Stimulated activated CD8-positive, alpha-beta memory T cell treated with anti-CD3 and anti-CD28 coated beads, Interleukin-7, amount 100 ng/mL, for 4 hours (primary cell): ENCODE data around the gene HDHD5.
"Not testable (repeated sequence)": the region's sequence is repeated elsewhere in the genome, so short reads cannot be mapped to it uniquely, and the experiment has no call there.

Experiments used
- DNase-seq, 2 donors: peaks; one replicate each; pipeline ENCODE4 v3.0.0-alpha.2; 2020; ENCODE audit warnings: low read depth in 2 of 2

Gene HDHD5

DNA sequence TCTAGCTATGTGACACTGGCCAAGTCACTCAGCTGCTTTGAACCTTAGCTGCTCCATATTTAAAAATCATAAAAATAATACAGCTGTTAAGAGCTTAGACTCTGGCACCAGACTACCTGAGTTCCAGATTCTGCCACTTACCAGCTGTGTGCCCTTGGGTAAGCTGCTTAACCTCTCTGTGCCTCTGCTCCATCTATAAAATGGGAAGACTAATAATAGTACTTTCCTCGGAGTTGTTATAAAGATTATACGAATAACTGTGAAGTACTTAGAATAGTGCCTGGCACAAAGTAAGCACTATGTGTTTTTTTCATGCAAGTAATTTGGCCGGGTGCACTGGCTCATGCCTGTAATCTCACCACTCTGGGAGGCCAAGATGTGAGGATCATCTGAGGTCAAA, 1.4 kb downstream of the HDHD5 start:
- DNase-seq: no peak

DNA sequence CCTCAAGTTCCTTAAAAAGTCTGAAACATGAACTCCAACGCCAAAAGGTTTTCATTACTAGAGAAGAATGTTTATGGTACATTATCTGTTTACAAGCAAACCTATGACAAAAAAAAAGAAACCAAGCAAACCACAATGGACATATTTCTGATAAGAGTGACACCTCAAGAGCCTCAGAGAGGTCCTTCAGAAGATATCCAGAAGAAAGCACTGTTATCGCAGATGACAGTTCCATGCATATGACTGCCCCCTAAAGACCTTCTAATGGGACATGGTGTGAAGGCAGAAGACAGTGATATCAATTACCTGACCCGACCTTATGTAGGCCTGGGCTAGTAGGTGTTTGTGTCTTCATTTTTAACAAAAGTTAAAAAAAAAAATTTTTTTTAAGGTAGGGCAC, 3.1 kb downstream of the HDHD5 start:
- no peak for DNase-seq

DNA sequence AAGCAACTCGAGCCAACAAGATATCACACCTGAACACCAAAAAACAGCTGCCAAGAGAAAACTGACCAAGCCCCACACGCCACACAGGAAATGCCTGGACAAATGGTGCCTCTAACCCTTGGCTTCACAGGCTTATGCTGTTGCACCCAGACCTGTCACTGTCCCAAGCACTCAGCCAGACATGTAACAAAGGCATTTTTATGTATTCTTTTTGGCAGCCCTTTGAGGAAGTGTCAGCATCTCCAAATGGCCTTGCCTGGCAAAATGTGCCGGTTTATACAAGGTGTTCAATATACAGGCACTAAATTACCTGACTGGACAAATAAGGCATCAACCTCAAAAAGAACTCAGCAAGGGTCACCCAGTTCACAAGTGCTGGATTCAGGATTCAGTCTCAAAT, 6.1 kb downstream of the HDHD5 start:
- DNase-seq: no peak

DNA sequence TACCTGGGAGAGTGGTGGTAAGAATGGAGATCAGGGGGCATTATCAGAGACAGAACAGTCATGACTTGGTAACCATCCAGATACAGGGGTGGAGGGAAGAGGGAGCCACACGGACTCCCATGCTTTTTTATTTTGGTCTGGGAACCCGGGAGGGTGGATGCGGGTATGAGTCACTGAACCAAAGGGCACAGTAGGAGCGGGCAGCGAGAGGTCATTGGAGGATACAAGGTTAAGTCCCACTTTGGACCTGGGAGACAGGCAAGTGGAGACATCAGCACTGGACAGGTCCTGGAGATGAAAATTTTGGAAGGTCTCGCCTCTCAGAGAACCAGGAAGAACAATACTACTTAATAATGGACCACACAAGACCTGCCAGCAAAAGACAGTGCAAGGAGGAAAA, 6.7 kb downstream of the HDHD5 start:
- no peak for DNase-seq

DNA sequence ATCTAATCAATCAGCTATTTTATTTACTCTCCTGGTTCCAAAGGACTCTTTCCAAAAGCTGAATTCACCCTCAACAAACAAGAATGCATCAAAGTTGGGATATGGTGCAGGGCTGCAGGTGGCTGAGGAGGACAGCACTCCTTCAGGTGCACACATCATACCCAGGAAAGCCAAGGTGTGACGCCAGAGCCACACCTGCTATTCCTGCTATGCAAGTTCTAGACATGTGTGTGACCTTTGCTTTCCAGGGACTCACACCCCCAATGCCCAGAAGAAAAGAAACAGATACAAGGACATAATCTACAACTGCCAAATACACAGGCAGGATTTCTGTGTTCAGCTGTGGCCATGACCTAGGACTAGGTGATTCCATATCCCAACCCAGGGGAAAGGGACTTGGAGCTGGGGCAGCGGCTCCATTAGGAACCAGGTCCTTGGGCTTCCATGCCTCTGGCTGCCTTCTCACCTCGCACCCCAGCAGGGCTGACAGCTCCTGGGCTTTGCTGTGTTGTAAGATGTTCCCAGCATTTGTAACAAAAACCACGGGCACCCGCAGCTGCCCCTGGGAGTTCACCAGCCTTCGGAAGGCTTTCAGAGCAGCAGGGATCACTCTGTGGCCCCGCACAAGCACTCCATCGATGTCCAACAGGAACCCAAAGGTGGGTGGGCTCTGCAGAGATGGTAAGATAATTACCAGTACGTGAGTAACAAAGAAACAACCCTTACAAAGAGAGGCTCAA, 9.8 kb downstream of the HDHD5 start:
- no peak for DNase-seq

DNA sequence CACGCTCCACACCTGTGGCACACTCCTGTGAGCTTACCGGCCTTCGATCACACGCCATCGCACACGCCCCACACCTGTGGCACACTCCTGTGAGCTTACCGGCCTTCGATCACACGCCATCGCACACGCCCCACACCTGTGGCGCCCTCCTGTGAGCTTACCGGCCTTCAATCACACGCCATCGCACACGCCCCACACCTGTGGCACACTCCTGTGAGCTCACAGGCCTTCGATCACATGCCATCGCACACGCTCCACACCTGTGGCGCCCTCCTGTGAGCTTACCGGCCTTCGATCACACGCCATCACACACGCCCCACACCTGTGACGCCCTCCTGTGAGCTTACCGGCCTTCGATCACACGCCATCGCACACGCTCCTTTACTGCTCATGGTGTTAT, 11.6 kb downstream of the HDHD5 start:
- not testable (repeated sequence) for DNase-seq

DNA sequence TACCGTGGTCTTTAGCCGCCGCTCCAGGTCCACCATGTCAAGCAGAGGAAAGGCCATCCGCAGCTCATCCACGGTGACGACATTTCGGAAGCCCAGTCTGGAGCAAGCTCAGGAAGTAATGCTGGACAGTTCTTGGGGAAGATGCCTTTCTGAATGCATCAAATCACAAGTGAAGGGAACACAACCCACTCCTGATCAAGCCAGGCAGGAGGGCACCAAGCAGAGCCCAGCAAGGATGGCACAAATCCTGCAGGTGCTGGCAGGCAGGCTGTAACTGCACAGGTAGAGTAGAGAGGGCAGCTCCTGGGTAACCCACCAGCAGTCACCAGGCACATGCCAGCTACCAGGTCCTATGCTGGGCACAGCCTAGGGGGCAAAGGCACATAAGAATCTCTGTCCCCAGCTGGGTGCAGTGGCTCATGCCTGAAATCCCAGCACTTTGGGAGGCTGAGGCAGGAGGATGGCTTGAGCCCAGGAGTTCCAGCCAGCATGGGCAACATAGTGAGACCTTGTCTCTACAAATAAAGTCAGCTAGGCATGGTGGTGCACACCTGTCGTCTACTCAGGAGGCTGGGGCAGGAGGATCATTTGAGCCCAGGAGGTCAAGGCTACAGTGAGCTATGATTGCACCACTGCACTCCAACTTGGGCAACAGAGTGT, 13.9 kb downstream of the HDHD5 start:
- DNase-seq: no peak

DNA sequence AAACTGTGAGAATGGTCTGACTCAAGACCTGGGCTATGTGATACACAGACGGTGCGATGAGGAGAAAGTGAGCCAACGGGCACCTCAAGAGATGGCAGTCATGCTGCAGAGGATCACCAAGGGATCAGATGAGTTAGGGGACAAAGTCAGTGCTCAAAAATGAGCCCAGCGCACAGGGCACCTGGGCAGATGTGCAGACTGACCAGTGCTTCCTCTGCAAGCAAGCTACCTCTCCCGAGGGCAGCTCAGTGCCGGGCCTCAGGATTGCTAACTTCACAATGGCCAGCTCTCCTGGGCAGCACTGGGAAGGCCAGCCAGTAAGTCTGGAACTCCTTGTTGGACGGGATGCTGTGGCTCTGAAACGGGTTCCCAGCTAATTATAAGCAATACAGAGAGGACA, 15.3 kb downstream of the HDHD5 start:
- no peak for DNase-seq

DNA sequence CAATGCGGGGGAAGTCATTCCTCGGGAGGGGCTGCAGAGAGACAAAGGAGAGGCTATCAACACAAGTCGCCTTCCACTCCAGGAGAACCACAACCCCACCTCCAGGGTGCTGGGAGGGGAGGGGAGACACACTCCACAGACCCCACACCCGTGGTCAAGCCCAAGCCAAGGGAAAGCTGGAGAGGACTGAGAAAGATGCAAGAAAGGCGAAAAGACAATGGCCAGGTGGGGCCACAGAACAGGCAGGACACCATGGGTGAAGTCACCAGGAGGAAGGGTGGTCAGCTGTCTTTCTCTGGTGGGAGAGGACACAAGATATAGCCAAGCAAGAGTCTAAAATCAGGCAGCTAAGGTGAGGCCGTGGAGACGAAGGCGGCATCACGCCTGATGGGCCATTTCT, 16.0 kb downstream of the HDHD5 start:
- no peak for DNase-seq

DNA sequence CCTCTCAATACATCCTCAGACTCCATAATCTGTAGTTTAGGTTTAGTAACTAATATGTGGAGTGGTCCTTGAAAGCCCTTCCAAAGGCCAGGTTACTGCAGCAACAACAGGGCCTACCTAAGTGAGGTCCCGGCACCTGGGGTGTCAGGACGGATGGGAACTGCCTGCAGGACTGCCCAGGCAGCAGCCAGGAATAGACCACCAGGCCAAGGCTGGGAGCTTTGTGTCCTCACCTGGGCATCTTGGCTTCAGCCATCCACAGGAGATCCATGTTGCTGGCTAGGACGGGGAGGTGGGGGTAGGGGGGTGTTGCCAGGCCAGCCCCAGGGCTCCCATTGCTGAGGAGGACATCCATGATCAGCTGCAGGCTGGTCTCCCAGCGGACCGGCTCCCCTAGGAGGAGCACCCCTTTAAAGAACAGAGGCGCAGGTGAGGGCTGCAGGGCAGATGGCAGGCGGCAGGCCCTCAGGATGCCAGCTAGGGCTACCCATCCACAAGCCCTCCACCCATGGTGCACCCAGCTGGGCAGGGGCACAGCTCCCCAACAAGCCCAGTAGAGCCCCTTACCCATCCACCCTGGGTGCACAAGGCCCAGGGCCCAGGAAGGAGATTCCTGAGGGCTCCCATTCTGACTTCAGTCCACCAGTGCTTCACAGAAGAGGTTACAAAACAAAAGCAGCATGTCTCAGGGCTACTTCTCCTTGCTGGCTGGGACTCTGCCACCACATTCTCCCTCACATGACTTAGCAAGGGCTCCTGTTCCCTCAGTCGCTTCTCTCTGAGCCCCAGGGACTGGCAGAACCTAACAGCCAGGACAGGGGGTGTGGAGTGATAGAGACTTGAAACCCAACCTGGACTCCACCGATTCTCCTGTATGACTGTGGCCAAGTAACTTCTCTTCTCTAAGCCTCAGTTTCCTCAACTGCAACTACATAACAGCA, 18.0 kb downstream of the HDHD5 start:
- DNase-seq: no peak

DNA sequence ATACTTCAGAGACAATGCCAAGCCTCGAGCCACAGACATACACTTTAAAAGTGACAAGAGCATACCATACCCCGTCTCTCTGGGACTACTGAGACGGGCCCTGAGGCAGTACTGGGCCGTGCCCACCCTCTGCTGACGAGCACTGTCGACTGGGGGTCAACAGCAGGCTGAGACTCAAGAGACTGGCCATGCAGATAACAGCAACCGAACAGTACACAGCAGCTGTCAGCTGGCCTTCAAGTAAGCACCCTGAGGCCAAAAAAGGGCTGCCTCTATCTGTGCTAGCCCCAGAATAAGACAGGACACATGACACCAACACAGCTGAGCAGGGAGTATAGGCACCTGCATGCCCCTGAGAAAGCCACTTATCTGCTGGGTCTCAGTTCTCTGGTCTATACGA, 19.1 kb downstream of the HDHD5 start:
- no peak for DNase-seq

DNA sequence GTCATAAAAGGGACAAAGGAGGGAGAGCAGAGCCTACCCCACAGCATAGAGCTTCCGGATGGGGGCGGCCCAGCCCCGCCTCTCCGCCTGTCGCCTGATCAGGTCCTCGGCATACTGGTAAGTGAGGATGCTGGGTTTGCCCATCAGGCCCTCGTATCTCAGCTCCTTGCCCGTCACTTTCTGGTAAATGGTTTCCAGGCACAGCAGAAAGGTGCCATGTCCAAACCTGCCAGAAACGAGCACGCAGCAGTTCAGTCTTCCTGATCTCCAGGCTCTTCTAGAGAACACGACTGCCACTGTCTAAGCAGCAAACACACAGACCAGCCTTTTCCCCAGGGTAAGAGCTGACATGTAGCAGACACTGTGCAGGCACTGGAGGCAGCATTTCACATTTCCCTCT, 20.6 kb downstream of the HDHD5 start:
- DNase-seq: no peak

DNA sequence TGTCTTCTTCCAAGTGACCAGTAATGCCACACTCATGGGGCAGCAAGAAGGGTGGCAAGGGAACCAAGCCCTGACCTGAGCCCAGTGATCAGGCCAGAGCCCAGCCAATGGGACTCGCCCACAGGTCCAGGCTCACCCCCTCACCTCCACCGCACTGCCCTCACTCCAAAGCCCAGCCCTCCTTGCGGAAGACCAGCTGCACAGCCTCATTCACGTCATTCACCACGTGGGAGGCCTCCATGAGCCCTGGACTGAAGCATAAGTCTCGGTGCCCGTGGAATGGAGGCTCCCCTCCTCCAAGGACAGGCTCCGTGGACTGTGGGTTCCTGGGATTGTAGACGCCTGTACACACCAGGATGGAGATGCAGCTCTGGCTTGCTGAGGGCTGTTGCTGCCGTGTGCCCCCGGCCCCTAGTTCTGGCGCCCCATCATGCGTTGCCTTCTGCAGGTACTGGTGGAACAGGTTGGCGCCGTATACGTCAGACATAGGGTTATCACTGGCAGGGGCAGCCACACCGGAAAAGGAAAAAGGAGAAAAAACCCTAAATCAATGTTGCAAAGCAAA, 21.1 kb downstream of the HDHD5 start:
- no peak for DNase-seq

DNA sequence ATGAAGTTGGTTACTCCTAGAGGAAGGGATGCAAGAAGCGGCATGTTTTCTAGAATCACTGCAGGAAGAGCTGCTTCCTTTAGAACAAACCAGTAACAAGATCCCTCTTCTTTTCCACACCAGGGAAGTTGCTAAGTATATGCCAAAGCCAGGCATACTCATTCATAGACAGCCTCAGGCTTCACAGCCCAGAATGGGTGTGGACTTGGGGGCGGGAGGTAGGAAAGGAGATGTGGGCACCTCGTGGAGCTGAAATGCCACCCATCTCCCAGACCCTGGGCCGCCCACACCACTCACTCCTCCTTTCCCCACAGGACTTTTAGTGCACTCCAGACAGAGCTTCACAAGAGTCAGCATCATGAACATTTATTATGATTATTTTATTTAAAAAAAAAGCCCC, 21.9 kb downstream of the HDHD5 start:
- DNase-seq: no peak

DNA sequence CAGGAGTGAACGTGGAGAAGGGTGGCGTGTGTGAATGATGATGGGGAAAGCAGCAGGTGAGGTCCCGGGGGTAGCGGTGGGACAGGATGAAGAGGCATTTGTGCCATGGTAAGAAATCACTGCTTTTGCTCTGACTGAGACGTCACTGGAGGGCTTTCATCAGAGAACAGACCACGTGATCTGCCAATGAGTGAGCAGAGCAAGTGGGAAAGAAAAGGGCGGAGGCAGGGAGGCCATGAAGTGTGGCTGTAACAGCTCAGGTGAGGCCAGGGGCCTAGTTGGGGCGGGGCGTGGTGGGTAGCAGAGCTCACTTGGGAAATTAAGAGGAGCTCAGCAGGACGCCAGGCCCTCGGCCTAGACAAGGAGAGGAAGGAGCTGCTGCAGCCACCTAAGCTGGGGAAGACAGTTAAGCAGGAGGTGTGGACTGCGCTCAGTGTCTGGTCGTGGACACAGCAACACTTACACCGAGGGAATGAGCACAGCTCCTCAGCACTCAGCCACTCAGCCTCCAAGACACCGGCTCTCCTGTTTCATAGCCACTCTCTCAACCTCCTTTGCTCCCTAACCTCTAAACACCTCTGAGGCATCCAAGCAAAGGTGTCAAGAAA, 23.8 kb downstream of the HDHD5 start:
- DNase-seq: no peak

DNA sequence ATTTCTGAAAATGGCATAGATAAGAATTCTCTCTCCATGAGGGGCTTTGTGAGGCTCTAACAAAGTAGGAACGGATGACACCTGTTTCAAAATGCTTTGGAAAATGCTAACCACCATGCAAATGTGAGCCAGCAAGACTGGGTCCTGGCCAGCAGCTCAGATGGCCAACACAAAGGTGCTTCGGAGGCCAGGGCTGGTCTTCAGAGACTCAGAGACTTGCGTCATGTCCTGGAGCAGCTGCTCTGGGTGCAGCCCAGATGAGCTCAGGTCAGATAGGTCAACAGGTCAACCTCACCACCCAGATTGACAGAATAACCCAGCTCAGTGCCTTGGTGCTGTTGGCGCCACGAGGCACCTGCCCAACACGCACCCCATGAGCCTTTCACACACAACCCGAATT, 25.9 kb downstream of the HDHD5 start:
- no peak for DNase-seq

DNA sequence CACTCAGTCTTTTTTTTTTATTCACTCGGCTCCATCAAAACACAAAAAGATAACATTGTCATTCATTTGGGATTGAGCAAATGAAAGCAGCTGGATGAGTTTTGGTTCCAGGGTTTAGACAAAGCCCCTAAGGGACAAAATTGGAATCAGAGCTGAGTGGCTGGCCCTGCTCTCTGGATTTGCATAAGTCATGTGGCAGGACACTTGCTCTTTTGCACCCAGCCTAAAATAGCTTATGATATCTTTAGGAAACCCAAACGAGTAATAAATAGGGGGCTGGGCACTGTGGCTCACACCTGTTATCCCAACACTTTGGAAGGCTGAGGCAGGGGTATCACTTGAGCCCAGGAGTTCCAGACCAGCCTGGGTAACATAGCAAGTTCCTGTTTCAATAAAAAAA, 27.0 kb downstream of the HDHD5 start:
- no peak for DNase-seq

DNA sequence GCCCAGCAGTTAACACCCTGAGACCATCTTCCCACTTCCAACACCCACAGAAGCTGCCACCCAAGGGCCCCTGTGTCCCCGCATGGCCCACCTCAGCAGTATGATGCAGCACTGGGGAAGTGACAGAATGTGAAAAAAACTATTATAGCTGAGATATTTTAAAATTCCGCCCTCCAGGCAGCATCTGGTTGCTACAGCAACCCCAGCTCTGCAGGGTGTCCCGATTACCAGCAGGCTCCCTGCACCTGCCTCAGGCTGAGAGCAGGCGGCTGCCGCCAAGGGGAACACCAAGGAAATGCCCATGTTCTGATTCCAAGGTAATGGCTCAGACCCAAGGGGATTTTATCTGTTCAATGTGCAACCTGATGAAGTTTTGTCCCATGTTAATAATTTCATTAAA, 27.4 kb downstream of the HDHD5 start:
- no peak for DNase-seq

DNA sequence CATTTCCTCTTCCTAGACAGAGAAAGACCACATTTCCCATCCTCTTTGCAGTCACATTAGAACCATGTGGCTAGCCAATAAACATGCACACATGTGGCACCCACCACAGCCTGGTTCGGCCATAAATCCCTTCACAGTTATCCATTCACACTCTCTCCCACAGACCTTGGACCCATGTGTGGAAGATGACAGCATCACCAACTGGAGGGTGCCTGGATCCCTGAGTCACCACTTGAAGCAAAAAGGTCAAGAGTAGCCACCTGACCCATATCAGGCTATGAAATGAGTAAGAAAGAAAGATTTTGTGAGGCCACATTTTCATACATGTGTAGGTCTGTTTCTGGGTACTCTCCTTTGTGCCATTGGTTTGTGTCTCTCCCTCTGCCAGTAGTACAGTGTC, 28.9 kb downstream of the HDHD5 start:
- DNase-seq: no peak

DNA sequence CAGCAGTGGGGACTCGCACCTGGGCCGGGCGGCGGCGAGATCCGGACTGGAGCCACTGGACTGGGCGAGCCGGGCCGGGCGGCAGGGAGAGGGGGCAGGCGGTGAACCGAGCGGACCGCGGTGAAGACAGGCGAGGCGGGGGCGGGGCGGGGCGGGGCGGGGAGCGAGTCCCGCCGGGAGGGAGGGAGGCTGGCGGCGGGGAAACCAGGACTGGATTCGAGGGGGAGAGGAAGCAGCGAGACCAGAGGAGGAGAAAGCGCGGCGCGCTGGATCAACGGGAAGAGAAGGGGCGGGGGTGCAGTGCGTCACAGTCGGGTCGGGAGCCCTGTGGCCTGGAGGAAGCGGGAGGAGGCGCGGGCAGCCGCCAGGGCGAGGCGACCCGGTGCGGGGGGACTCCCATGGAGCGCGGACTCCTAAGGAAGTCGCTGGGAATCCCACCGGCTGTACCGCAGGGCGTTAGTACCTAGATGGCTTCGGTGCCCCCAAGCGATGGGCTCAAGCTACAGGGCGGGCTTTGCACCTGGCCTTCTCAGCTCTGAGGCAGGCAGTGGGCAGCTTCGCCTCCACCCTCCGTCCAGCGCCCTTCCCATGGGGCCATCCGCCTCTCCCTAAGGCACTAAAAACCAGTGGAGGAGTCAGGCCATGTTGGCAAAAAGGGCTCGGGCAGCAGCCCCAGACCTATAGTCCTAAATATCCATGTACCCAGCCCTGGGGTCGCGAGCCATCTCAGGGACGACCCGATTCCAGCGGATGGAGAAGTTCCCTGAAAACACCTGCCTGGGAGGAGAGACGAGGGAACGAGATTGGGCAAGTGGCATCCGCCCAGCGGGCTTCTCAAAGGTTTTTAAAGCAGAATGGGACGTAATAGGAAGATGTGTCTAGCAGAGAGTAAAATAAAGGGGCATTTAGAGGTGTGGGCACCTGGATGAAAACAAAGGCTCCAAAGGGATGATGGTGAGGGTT, 37.6 kb downstream of the HDHD5 start, which contains the start of gene TMEM121B:
TMEM121B (minus strand) TSS at position 128 of the 963 bp plus-strand sequence. CDS start 233 bp downstream, outside the sequence.
- DNase-seq: no peak
